Stomach (tissue), 19 donors: ENCODE measurements around the gene TM4SF18. TPM values are rescaled to one million over a fixed set of nuclear protein-coding genes. Genes with fewer than 3 reads are reported as not detected.

Source experiments
- DNase-seq, 2 donors: peaks; one replicate each; pipeline versions ENCODE4 v3.0.0 to v3.0.0-alpha.2; 2013 to 2019
- H3K27ac ChIP-seq, 5 donors: fragments of 200-600 bp in 4 of 5; sonication (generic) in 4 of 5; one replicate each; pipeline ENCODE4 v1.5.1; 2013 to 2019; ENCODE audit warnings: mild to moderate bottlenecking in 1 of 5, moderate library complexity in 1 of 5
- H3K27me3 ChIP-seq, 3 donors: fragments of 200-600 bp; sonication (generic); one replicate each; pipeline ENCODE4 v1.5.1; 2017 to 2019; ENCODE audit warnings: mixed run types in 1 of 3
- H3K36me3 ChIP-seq, 4 donors: fragments of 200-600 bp; sonication (generic); 1 replicate in 3 of 4; 2 replicates in 1 of 4; pipeline ENCODE4 v1.5.1; 2016 to 2019
- H3K4me1 ChIP-seq, 4 donors: fragments of 200-600 bp; sonication (generic); one replicate each; pipeline ENCODE4 v1.5.1; 2016 to 2019
- H3K4me3 ChIP-seq, 4 donors: fragments of 200-600 bp; sonication (generic) in 3 of 4; one replicate each; pipeline ENCODE4 v1.5.1; 2016 to 2019; ENCODE audit warnings: mild to moderate bottlenecking in 1 of 4
- H3K9me3 ChIP-seq, 4 donors: fragments of 200-600 bp; sonication (generic); one replicate each; pipeline ENCODE4 v1.5.1; 2016 to 2019
- EP300 ChIP-seq: sonication (generic); formaldehyde crosslinking; IDR thresholded peaks from one replicate; pipeline ENCODE4 v1.6.1; 2017; ENCODE audit warnings: antibody characterized with exemption
- POLR2A ChIP-seq, 4 donors: fragments of 450-650 bp; IDR thresholded peaks; one replicate each; pipeline ENCODE4 v1.6.1; 2016; ENCODE audit warnings: antibody characterized with exemption in 4 of 4, control low read depth in 2 of 4, mild to moderate bottlenecking in 1 of 4, moderate library complexity in 1 of 4
- POLR2AphosphoS5 ChIP-seq, 3 donors: sonication (generic); formaldehyde crosslinking; IDR thresholded peaks; one replicate each; pipeline ENCODE4 v1.6.1; 2016; ENCODE audit warnings: antibody characterized with exemption in 3 of 3
- WGBS, 5 donors: extraction: QIAGEN DNeasy Blood & Tissue Kit in 3 of 5; methylation state at CpG; one replicate each; pipeline versions ENCODE4 v1.1.5 to v1.1.7; 2013 to 2018; 5-methylcytosine and 5-hydroxymethylcytosine counted together
- intact Hi-C: fragments of 100-400 bp; cut with DNase I; formaldehyde crosslinking; loops from one replicate; pipeline ENCODE4 v1.15.1; 2023; ENCODE audit warnings: low total_unique reads
- long read RNA-seq, 10 donors: transcript quantifications; one replicate each; lab custom pipeline, GENCODE V29; 2026
- polyA plus RNA-seq, 3 donors: library from polyadenylated mRNA; stranded (reverse); fragments of 200-250 nt; gene quantifications; one replicate each; pipeline ENCODE4 v1.2.3, GENCODE V29; 2013
- total RNA-seq, 5 donors: library from RNA; depleted of rRNA; stranded (reverse); fragments of >200 nt; gene quantifications; one replicate each; pipeline versions ENCODE4 v1.1.0 to v1.2.3, GENCODE V29; 2014 to 2016
- TF ChIP-seq, protein P1 (sequence below), 7 experiments: fragments of 450-650 bp in 4 of 7; fragments of 200-600 bp in 3 of 7; sonication (generic) in 3 of 7; IDR thresholded peaks; one replicate each; pipeline ENCODE4 v1.5.1; 2016 to 2019; ENCODE audit warnings: antibody characterized with exemption in 7 of 7, control low read depth in 2 of 7, mild to moderate bottlenecking in 1 of 7
- donor health status: healthy with polysubstance abuse.
- donor health status: Bipolar disorder and iron deficiency.
- donor health status: healthy.

The TM4SF18 gene, protein sequence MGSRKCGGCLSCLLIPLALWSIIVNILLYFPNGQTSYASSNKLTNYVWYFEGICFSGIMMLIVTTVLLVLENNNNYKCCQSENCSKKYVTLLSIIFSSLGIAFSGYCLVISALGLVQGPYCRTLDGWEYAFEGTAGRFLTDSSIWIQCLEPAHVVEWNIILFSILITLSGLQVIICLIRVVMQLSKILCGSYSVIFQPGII
- total RNA-seq = 10 to 100 TPM in 1 of 5 donors, 1 to 10 TPM in 3, not detected in 1; 1.8 to 26.1 (median 5.6) TPM
- polyA plus RNA-seq = 1 to 10 TPM in 1 of 3 donors, under 1 TPM in 2; 0.45 to 1.2 (median 0.87) TPM
- long read RNA-seq, donor 1 = 0 reads
- long read RNA-seq, donor 2, partial matches to known transcripts = 0 of 3 reads
- long read RNA-seq, donor 2, other reads (novel, unspliced or antisense) = 0 of 3 reads
- long read RNA-seq, donor 3, partial matches to known transcripts = 0 of 3 reads
- long read RNA-seq, donor 3, other reads (novel, unspliced or antisense) = 0 of 3 reads
- long read RNA-seq, donor 4 = 0 reads
- long read RNA-seq, donor 5, partial matches to known transcripts = 0 of 1 reads
- long read RNA-seq, donor 5, other reads (novel, unspliced or antisense) = 0 of 1 reads
- long read RNA-seq, donor 6 = 0 reads
- long read RNA-seq, donor 7, partial matches to known transcripts = 0 of 5 reads
- long read RNA-seq, donor 7, other reads (novel, unspliced or antisense) = 0 of 5 reads
- long read RNA-seq, donor 8, partial matches to known transcripts = 0 of 3 reads
- long read RNA-seq, donor 8, other reads (novel, unspliced or antisense) = 0 of 3 reads
- long read RNA-seq, donor 9, partial matches to known transcripts = 0 of 4 reads
- long read RNA-seq, donor 9, other reads (novel, unspliced or antisense) = 0 of 4 reads
- long read RNA-seq, donor 10, partial matches to known transcripts = 0 of 1 reads
- long read RNA-seq, donor 10, other reads (novel, unspliced or antisense) = 0 of 1 reads

DNA sequence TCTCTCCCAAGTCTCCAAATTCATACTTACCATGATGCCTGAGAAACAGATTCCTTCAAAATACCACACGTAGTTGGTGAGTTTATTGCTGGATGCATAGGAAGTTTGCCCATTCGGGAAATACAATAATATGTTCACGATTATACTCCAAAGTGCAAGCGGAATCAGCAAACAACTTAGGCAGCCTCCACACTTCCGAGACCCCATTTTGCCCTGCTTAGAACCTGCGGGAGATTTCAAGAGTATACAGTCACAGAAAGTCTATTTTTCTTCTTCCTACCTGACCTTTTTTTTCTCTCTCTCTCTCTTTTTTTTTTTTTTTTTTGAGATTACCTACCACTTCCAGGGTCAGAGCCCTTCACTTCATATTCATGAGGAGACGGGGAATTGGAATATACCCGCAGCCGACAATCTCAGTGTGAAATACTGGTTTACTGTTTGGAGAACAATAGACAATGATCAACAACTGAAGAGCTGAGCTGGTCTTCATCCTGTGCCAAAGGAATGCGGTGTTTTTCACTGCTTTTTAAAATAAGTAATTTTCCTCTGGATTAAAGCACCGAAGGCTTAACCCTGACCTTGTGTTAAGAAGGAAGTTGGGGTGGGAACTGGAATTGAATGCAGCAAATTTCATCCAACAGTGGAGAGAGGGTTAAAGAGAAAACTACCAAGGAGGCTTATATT, at the start of gene TM4SF18:
TSS of gene TM4SF18 (minus strand) at position 461 of the 684 bp plus-strand sequence. CDS start at position 207, 254 bp downstream.
- peak within 1 kb of the TSS in 1 of 4 donors; percentile 14 for H3K4me3 ChIP-seq
- 77 to 86% (median 82%) methylated on average over 11 of the region's 11 CpGs for WGBS, 5 donors
- TF ChIP-seq EP300 (no peak), POLR2AphosphoS5 (IDR thresholded peaks at IDR 0.05) (no peak), POLR2A (IDR thresholded peaks at IDR 0.05) (no peak)
- TF ChIP-seq, protein P1, sequence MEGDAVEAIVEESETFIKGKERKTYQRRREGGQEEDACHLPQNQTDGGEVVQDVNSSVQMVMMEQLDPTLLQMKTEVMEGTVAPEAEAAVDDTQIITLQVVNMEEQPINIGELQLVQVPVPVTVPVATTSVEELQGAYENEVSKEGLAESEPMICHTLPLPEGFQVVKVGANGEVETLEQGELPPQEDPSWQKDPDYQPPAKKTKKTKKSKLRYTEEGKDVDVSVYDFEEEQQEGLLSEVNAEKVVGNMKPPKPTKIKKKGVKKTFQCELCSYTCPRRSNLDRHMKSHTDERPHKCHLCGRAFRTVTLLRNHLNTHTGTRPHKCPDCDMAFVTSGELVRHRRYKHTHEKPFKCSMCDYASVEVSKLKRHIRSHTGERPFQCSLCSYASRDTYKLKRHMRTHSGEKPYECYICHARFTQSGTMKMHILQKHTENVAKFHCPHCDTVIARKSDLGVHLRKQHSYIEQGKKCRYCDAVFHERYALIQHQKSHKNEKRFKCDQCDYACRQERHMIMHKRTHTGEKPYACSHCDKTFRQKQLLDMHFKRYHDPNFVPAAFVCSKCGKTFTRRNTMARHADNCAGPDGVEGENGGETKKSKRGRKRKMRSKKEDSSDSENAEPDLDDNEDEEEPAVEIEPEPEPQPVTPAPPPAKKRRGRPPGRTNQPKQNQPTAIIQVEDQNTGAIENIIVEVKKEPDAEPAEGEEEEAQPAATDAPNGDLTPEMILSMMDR (IDR thresholded peaks at IDR 0.05) = no peak
- DNase-seq = no peak
- no peaks in the 10 kb centered on the region for H3K9me3 ChIP-seq
- intact Hi-C loops = no loop called here
- H3K36me3 ChIP-seq = no peaks in the 10 kb centered on the region
- no peaks in the 10 kb centered on the region for H3K27me3 ChIP-seq
- peaks cover 0 to 22% (median 5%) of the 10 kb centered on the region in 4 donors for H3K4me1 ChIP-seq
- H3K27ac ChIP-seq = peak within 1 kb of the TSS; percentile 43 to 52 (median 48)

DNA sequence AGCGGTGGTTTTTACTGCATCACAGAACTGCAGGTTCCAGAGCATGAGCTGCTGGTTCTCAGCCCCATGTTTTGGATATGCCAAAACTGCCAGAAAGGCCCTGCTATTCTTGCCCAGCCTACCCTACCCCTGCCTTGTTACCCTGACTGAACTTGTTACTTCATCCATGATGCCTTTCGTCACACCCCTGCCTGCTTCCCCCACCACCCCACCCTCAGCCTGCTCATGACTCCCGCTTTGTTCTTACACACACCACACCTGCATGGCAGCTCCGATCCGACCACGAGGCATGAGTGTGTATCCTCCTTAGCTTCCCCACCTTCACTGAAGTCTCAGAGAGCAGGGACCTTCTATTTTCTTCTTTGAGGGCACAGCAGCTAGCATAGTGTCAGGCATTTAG, 49.1 kb upstream of the TM4SF18 start:
- TF ChIP-seq, protein P1 (IDR thresholded peaks at IDR 0.05) = no peak
- TF ChIP-seq EP300 (no peak), POLR2AphosphoS5 (IDR thresholded peaks at IDR 0.05) (no peak), POLR2A (IDR thresholded peaks at IDR 0.05) (no peak)
- Histone ChIP-seq H3K27me3 (no peaks in the 10 kb centered on the region), H3K4me1 (peaks cover 25 to 57% (median 43%) of the 10 kb centered on the region in 4 donors), H3K36me3 (no peaks in the 10 kb centered on the region), H3K27ac (peak overlapping the region in 1 of 5 donors; percentile 17), H3K4me3 (no peak overlapping the region), H3K9me3 (no peaks in the 10 kb centered on the region)
- DNase-seq = no peak
- intact Hi-C loops = no loop called here
- WGBS, 5 donors = 79 to 88% (median 85%) methylated on average over 6 of the region's 6 CpGs

DNA sequence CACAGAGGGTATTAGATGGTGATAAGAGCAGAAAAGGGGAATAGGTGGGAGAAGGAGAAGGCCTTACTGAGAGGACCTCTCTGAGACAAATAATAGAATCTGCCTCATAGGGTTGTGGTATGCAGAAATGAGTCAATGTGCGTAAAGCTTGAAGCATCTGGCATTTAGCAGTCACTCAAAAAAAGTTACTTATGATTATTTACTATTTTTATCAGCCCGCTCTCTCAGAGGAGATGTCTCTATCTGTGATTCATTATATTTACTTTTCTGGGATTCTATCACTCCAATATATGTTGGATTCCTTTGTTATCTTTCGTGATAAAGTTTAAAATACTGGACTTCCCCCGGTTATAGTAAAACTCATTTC, 48.6 kb upstream of the TM4SF18 start:
- peak overlapping the region in 1 of 5 donors; percentile 17 for H3K27ac ChIP-seq
- H3K4me3 ChIP-seq = no peak overlapping the region
- intact Hi-C loops = no loop called here
- peaks cover 21 to 53% (median 39%) of the 10 kb centered on the region in 4 donors for H3K4me1 ChIP-seq
- no peaks in the 10 kb centered on the region for H3K9me3 ChIP-seq
- no peaks in the 10 kb centered on the region for H3K27me3 ChIP-seq
- H3K36me3 ChIP-seq = no peaks in the 10 kb centered on the region
- 57 to 71% (median 58%) methylated on average over 4 of the region's 4 CpGs for WGBS, 5 donors
- TF ChIP-seq EP300 (no peak), POLR2A (IDR thresholded peaks at IDR 0.05) (no peak), POLR2AphosphoS5 (IDR thresholded peaks at IDR 0.05) (no peak)
- TF ChIP-seq, protein P1 (IDR thresholded peaks at IDR 0.05) = no peak
- DNase-seq = no peak
